Activated naive CD4-positive, alpha-beta T cell (primary cell): ENCODE data around the gene SRY.
"Not testable (repeated sequence)": the region's sequence is repeated elsewhere in the genome, so short reads cannot be mapped to it uniquely, and the experiment has no call there.

Experiments
- DNase-seq, 4 experiments: peaks; one replicate each; lab custom pipeline; 2025; lab: John Stamatoyannopoulos, UW

Gene SRY

DNA sequence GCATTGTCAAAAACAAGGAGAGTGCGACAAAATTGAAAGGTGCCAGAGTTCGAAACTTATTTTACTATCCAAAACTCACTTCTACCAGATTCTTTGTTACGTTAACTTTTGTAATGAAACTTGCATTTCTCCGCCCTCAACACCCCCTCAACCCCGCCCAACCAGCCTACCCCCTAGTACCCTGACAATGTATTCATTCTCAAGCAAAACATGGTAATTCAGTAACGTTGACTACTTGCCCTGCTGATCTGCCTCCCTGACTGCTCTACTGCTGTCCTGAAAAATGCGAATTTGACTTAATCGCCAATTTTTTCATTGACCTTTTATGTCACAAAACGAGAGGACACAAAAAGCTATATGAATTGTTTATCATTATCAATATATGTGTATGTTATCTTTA lies at the start of gene SRY:
Gene SRY (minus strand): TSS at position 83 of the 400 bp plus-strand sequence. CDS start 79 bp downstream, at position 4.
- no peak for DNase-seq

- no peak for DNase-seq
Measured at GRCh38 chrY:2837078-2837477, 49.6 kb upstream of the SRY start.

DNA sequence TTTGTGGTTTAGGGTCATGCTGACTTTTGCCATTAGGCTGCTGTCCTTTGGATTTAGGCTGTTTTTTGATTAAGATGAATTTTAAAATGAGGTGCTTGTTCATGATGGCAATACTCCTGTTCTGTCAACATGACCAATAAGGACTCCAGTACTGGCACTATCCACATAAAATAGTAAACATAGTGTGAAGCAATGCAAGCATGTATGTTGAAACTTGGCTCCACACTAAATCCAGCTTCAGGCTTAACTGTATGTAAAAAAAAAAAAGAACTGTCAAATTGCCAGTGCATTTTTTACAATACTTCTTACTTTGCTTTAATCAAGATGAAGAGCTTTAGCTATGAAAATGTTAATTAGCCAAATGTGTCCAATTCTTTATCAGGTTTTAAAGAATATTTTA lies 47.7 kb upstream of the SRY start:
- DNase-seq = no peak

DNA sequence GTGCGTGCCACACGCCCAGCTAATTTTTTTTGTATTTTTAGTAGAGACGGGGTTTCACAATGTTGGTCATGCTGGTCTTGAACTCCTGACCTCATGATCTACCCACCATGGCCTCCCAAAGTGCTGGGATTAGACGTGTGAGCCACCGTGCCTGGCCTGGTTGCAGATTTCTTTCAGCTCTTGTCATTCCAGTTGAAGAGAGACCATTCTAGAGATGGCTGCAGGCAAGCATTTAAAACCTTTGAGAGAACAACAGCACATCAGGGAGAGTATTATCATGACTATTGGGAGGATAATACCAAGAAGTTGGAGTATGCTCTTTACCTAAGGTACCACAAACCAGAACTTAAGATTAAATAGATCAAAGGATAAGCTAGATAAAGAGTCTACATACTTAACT lies 41.0 kb upstream of the SRY start:
- DNase-seq = no peak

GRCh38 chrY:2824471-2824870 lies 37.0 kb upstream of the SRY start:
- no peak for DNase-seq

DNA sequence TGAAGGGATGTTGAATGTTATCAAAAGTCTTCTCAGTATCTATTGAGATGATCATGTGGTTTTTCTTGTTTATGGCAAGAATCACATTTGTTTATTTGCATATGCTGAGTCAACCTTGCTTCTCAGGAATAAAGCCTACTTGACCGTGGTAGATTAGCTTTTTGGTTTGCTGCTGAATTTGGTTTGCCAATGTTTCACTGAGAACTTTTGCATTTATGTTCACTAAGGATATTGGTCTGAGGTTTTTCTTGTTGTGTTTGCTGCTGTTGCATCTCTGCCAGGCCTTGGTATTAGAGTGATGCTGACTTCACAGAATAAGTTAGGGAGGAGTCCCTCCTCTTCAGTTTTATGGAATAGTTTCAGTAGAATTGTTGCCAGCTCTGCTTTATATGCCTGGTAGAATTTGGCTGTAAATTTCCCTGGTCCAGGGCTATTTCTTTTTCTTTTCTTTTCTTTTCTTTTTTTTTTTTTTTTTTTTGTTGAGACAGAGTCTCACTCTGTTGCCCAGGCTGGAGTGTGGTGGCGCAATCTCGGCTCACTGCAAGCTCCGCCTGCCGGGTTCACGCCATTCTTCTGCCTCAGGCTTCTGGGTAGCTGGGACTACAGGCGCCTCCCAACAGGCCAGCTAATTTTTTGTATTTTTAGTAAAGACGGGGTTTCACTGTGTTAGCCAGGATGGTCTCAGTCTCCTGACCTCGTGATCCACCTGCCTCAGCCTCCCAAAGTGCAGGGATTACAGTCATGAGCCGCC lies 29.8 kb upstream of the SRY start:
- not testable (repeated sequence) for DNase-seq

GRCh38 chrY:2800246-2800645 lies 12.8 kb upstream of the SRY start:
- DNase-seq = no peak

- no peak for DNase-seq
Measured at GRCh38 chrY:2797991-2798390, 10.5 kb upstream of the SRY start.

- no peak for DNase-seq
Measured at GRCh38 chrY:2796977-2797523, 9.6 kb upstream of the SRY start.

GRCh38 chrY:2789756-2790155 lies 2.3 kb upstream of the SRY start:
- no peak for DNase-seq

GRCh38 chrY:2786876-2787512 lies 488 bp downstream of the SRY start:
- no peak for DNase-seq
